ENCODE measurements around the gene ADAM29.
"Not testable (repeated sequence)": the region's sequence is repeated elsewhere in the genome, so short reads cannot be mapped to it uniquely, and the experiment has no call there.

The ADAM29 gene

GRCh38 chr4:174928575-174929253 is 10.6 kb downstream of the ADAM29 start:
- TF ChIP-seq POLR2A (IDR thresholded peaks at IDR 0.05; ENCODE audit: low read depth, low read length): no peak
- no peak for FAIRE-seq
- DNase-seq (ENCODE audit: insufficient read length, low spot score): no peak

- FAIRE-seq (no peak), DNase-seq (ENCODE audit: insufficient read length, low spot score) (no peak)
- no peak for TF ChIP-seq POLR2A (IDR thresholded peaks at IDR 0.05; ENCODE audit: low read depth, low read length)
Measured at GRCh38 chr4:174929346-174929745, 11.2 kb downstream of the ADAM29 start.

- FAIRE-seq (no peak), DNase-seq (ENCODE audit: insufficient read length, low spot score) (no peak)
- TF ChIP-seq POLR2A (IDR thresholded peaks at IDR 0.05; ENCODE audit: low read depth, low read length): no peak
Measured at GRCh38 chr4:174930895-174931294, 12.7 kb downstream of the ADAM29 start.

GRCh38 chr4:174933083-174933482 is 14.9 kb downstream of the ADAM29 start:
- no peak for TF ChIP-seq POLR2A (IDR thresholded peaks at IDR 0.05; ENCODE audit: low read depth, low read length)
- FAIRE-seq (no peak), DNase-seq (ENCODE audit: insufficient read length, low spot score) (no peak)

- FAIRE-seq (no peak), DNase-seq (ENCODE audit: insufficient read length, low spot score) (no peak)
- no peak for TF ChIP-seq POLR2A (IDR thresholded peaks at IDR 0.05; ENCODE audit: low read depth, low read length)
Measured at GRCh38 chr4:174934360-174934759, 16.2 kb downstream of the ADAM29 start.

- FAIRE-seq: no peak
- no peak for DNase-seq (ENCODE audit: insufficient read length, low spot score)
- TF ChIP-seq POLR2A (IDR thresholded peaks at IDR 0.05; ENCODE audit: low read depth, low read length): no peak
Measured at GRCh38 chr4:174935607-174936006, 17.4 kb downstream of the ADAM29 start.

- no peak for TF ChIP-seq POLR2A (IDR thresholded peaks at IDR 0.05; ENCODE audit: low read depth, low read length)
- DNase-seq (ENCODE audit: insufficient read length, low spot score) (no peak), FAIRE-seq (no peak)
Measured at GRCh38 chr4:174940002-174940401, 21.8 kb downstream of the ADAM29 start.

- no peak for FAIRE-seq
- no peak for DNase-seq (ENCODE audit: insufficient read length, low spot score)
- no peak for TF ChIP-seq POLR2A (IDR thresholded peaks at IDR 0.05; ENCODE audit: low read depth, low read length)
Measured at GRCh38 chr4:174946246-174946645, 28.1 kb downstream of the ADAM29 start.

- TF ChIP-seq POLR2A (IDR thresholded peaks at IDR 0.05; ENCODE audit: low read depth, low read length): no peak
- DNase-seq (ENCODE audit: insufficient read length, low spot score) (no peak), FAIRE-seq (no peak)
Measured at GRCh38 chr4:174948826-174949225, 30.7 kb downstream of the ADAM29 start.

GRCh38 chr4:174972911-174973310 is 54.8 kb downstream of the ADAM29 start:
- DNase-seq (ENCODE audit: insufficient read length, low spot score) (no peak), FAIRE-seq (no peak)
- no peak for TF ChIP-seq POLR2A (IDR thresholded peaks at IDR 0.05; ENCODE audit: low read depth, low read length)

GRCh38 chr4:174973336-174973735 is 55.2 kb downstream of the ADAM29 start:
- DNase-seq (ENCODE audit: insufficient read length, low spot score) (no peak), FAIRE-seq (no peak)
- TF ChIP-seq POLR2A (IDR thresholded peaks at IDR 0.05; ENCODE audit: low read depth, low read length): no peak

GRCh38 chr4:174983128-174983750 is 65.1 kb downstream of the ADAM29 start:
- FAIRE-seq (no peak), DNase-seq (ENCODE audit: insufficient read length, low spot score) (no peak)
- no peak for TF ChIP-seq POLR2A (IDR thresholded peaks at IDR 0.05; ENCODE audit: low read depth, low read length)

- FAIRE-seq; DNase-seq (ENCODE audit: insufficient read length, low spot score): not testable (repeated sequence)
Measured at GRCh38 chr4:174983870-174984269, 65.7 kb downstream of the ADAM29 start.

- DNase-seq (ENCODE audit: insufficient read length, low spot score) (no peak), FAIRE-seq (no peak)
- TF ChIP-seq POLR2A (IDR thresholded peaks at IDR 0.05; ENCODE audit: low read depth, low read length): no peak
Measured at GRCh38 chr4:174989791-174990190, 71.6 kb downstream of the ADAM29 start.

GRCh38 chr4:174993916-174994315 is 75.8 kb downstream of the ADAM29 start:
- no peak for TF ChIP-seq POLR2A (IDR thresholded peaks at IDR 0.05; ENCODE audit: low read depth, low read length)
- DNase-seq (ENCODE audit: insufficient read length, low spot score): no peak
- no peak for FAIRE-seq
